H1 (cell line): ENCODE measurements around the gene MYL9. TPM values are rescaled to one million over a fixed set of nuclear protein-coding genes. Genes with fewer than 3 reads are reported as not detected.

Experiments used
- CTCF ChIA-PET: fragments of 300-600 bp; sonication (Branson Sonifier 250); formaldehyde crosslinking; loops from one replicate; lab custom pipeline; 2021; ENCODE audit not compliant: partially characterized antibody; lab: Charles Lee
- POLR2A ChIA-PET: fragments of 300-600 bp; sonication (Branson Sonifier 250); formaldehyde crosslinking; loops from one replicate; lab custom pipeline; 2021; ENCODE audit warnings: inconsistent platforms; ENCODE audit not compliant: partially characterized antibody; lab: Charles Lee
- DNase-seq, 2 experiments: peaks; one replicate each; pipeline versions ENCODE4 v3.0.0 to v3.0.0-alpha.2; 2010 to 2022; ENCODE audit warnings: low spot score in 2 of 2, low read depth in 1 of 2, mixed read lengths in 1 of 2
- FAIRE-seq: peaks from 2 replicates; lab custom pipeline; 2011; peaks lifted over from hg19 to GRCh38; lab: Jason Lieb, UNC
- H2AFZ ChIP-seq: 2 replicates; pipeline ENCODE4 v1.8.1; 2012; ENCODE audit warnings: low read length, inconsistent platforms
- H2AK5ac ChIP-seq: 2 replicates; pipeline ENCODE4 v1.6.1; 2013; ENCODE audit warnings: low read depth, low read length
- H2BK120ac ChIP-seq: replicated peaks from 2 replicates; pipeline ENCODE3; 2013; ENCODE audit warnings: low read depth, low read length, inconsistent platforms
- H2BK12ac ChIP-seq: 2 replicates; pipeline ENCODE4 v1.6.1; 2013; ENCODE audit warnings: low read depth, low read length
- H2BK15ac ChIP-seq: 2 replicates; pipeline ENCODE4 v1.6.1; 2013; ENCODE audit warnings: low read length
- H2BK20ac ChIP-seq: 2 replicates; pipeline ENCODE4 v1.6.1; 2013; ENCODE audit warnings: low read length
- H2BK5ac ChIP-seq: 2 replicates; pipeline ENCODE4 v1.6.1; 2013; ENCODE audit warnings: low read depth, low read length
- H3K14ac ChIP-seq: 2 replicates; pipeline ENCODE4 v1.6.1; 2013; ENCODE audit warnings: inconsistent platforms; ENCODE audit not compliant: insufficient read length
- H3K18ac ChIP-seq: 2 replicates; pipeline ENCODE4 v1.6.1; 2013; ENCODE audit warnings: low read length; ENCODE audit errors: extremely low read depth
- H3K23ac ChIP-seq: 2 replicates; pipeline ENCODE4 v1.6.1; 2013; ENCODE audit warnings: inconsistent platforms; ENCODE audit not compliant: insufficient read length
- H3K23me2 ChIP-seq: 2 replicates; pipeline ENCODE4 v1.6.1; 2013; ENCODE audit warnings: low read depth, low read length
- H3K27ac ChIP-seq: 2 replicates; pipeline ENCODE4 v1.6.1; 2011; ENCODE audit warnings: low read depth, low read length, inconsistent platforms
- H3K27me3 ChIP-seq, 4 experiments: replicated peaks in 1 of 4; 1 replicate in 1 of 4; 2 replicates in 3 of 4; pipeline versions ENCODE4 v1.6.1 to v1.8.1; 2011 to 2013; ENCODE audit warnings: low read length in 3 of 4, mild to moderate bottlenecking in 3 of 4, inconsistent platforms in 2 of 4, mixed read lengths in 2 of 4, moderate library complexity in 1 of 4; ENCODE audit not compliant: control insufficient read depth in 3 of 4, insufficient read depth in 3 of 4; ENCODE audit errors: extremely low read depth in 1 of 4
- H3K36me3 ChIP-seq, 4 experiments: 2 replicates each; pipeline versions ENCODE4 v1.6.1 to v1.8.1; 2011 to 2013; ENCODE audit warnings: mild to moderate bottlenecking in 4 of 4, low read length in 3 of 4, moderate library complexity in 2 of 4, control low read depth in 1 of 4, inconsistent platforms in 1 of 4; ENCODE audit not compliant: insufficient read depth in 4 of 4, control insufficient read depth in 2 of 4
- H3K4ac ChIP-seq: replicated peaks from 2 replicates; pipeline ENCODE3; 2013; ENCODE audit warnings: low read length, low read depth, mixed read lengths, inconsistent platforms; ENCODE audit not compliant: insufficient read length
- H3K4me1 ChIP-seq, 4 experiments: replicated peaks in 1 of 4; 1 replicate in 1 of 4; 2 replicates in 3 of 4; pipeline versions ENCODE4 v1.6.1 to v1.8.1; 2011 to 2013; ENCODE audit warnings: low read length in 3 of 4, inconsistent platforms in 2 of 4, mixed read lengths in 1 of 4; ENCODE audit not compliant: insufficient read depth in 4 of 4, control insufficient read depth in 3 of 4
- H3K4me2 ChIP-seq, 2 experiments: 2 replicates each; pipeline versions ENCODE4 v1.6.1 to v1.8.1; 2011 to 2013; ENCODE audit warnings: low read depth in 2 of 2, low read length in 2 of 2, control low read depth in 1 of 2, inconsistent platforms in 1 of 2, mild to moderate bottlenecking in 1 of 2; ENCODE audit not compliant: insufficient read depth in 1 of 2
- H3K4me3 ChIP-seq, 4 experiments: fragments of 200-600, 300-600 bp in 1 of 4; sonication (generic), shearing (Covaris generic), sonication (Bioruptor Twin) in 1 of 4; 2 replicates each; pipeline versions ENCODE4 v1.5.1 to v1.8.1; 2011 to 2016; ENCODE audit warnings: low read length in 4 of 4, low read depth in 3 of 4, control low read depth in 2 of 4, inconsistent platforms in 2 of 4, mild to moderate bottlenecking in 2 of 4, mixed read lengths in 1 of 4, moderate library complexity in 1 of 4; ENCODE audit not compliant: insufficient read depth in 2 of 4; ENCODE audit errors: extremely low read depth in 1 of 4
- H3K56ac ChIP-seq: replicated peaks from 2 replicates; pipeline ENCODE3; 2013; ENCODE audit warnings: low read depth, mild to moderate bottlenecking, mixed read lengths, low read length, inconsistent platforms; ENCODE audit not compliant: insufficient read length
- H3K79me1 ChIP-seq: 2 replicates; pipeline ENCODE4 v1.6.1; 2013; ENCODE audit warnings: low read depth, low read length, control low read depth
- H3K79me2 ChIP-seq, 2 experiments: 2 replicates each; pipeline versions ENCODE4 v1.6.1 to v1.8.1; 2012 to 2013; ENCODE audit warnings: low read length in 2 of 2, mild to moderate bottlenecking in 2 of 2, inconsistent platforms in 1 of 2; ENCODE audit not compliant: insufficient read depth in 2 of 2, control insufficient read depth in 1 of 2
- H3K9ac ChIP-seq, 4 experiments: replicated peaks in 1 of 4; 1 replicate in 1 of 4; 2 replicates in 3 of 4; pipeline versions ENCODE4 v1.6.1 to v1.8.1; 2011 to 2013; ENCODE audit warnings: low read depth in 3 of 4, low read length in 3 of 4, control low read depth in 2 of 4, mild to moderate bottlenecking in 2 of 4, moderate library complexity in 2 of 4, inconsistent platforms in 1 of 4; ENCODE audit errors: extremely low read depth in 1 of 4
- H3K9me3 ChIP-seq, 2 experiments: 2 replicates each; pipeline versions ENCODE4 v1.6.1 to v1.8.1; 2012 to 2013; ENCODE audit warnings: mild to moderate bottlenecking in 2 of 2, moderate library complexity in 2 of 2, control low read depth in 1 of 2, inconsistent platforms in 1 of 2, low read depth in 1 of 2, low read length in 1 of 2, mixed read lengths in 1 of 2; ENCODE audit not compliant: insufficient read depth in 2 of 2
- H4K20me1 ChIP-seq, 2 experiments: replicated peaks in 1 of 2; 2 replicates each; pipeline versions ENCODE3 to v1.8.1; 2011 to 2013; ENCODE audit warnings: inconsistent platforms in 2 of 2, low read length in 2 of 2, mild to moderate bottlenecking in 1 of 2; ENCODE audit not compliant: insufficient read depth in 2 of 2, control insufficient read depth in 1 of 2
- H4K5ac ChIP-seq: 2 replicates; pipeline ENCODE4 v1.6.1; 2013; ENCODE audit warnings: low read length, low read depth, mixed read lengths, inconsistent platforms; ENCODE audit not compliant: insufficient read length
- H4K8ac ChIP-seq: 2 replicates; pipeline ENCODE4 v1.8.0; 2013; ENCODE audit warnings: mild to moderate bottlenecking, moderate library complexity, low read length, inconsistent platforms; ENCODE audit not compliant: insufficient read depth; ENCODE audit errors: extremely low read depth
- H4K91ac ChIP-seq: replicated peaks from 2 replicates; pipeline ENCODE3; 2013; ENCODE audit warnings: low read length, mixed read lengths, inconsistent platforms; ENCODE audit not compliant: insufficient read length
- CEBPB ChIP-seq: IDR thresholded peaks from 2 replicates; pipeline ENCODE4 v1.6.1; 2012; ENCODE audit warnings: low read depth, low read length
- CREB1 ChIP-seq: IDR thresholded peaks from 2 replicates; pipeline ENCODE4 v1.6.1; 2012; ENCODE audit warnings: inconsistent platforms
- JUN ChIP-seq: IDR thresholded peaks from 2 replicates; pipeline ENCODE4 v1.6.1; 2011; ENCODE audit warnings: low read depth, mild to moderate bottlenecking, improper control_type of control experiment, low read length
- KDM4A ChIP-seq: IDR thresholded peaks from one replicate; pipeline ENCODE4 v1.7.1; 2012; ENCODE audit warnings: low read depth, mild to moderate bottlenecking, moderate library complexity, low read length, inconsistent platforms; ENCODE audit not compliant: severe bottlenecking
- NANOG ChIP-seq: IDR thresholded peaks from 2 replicates; pipeline ENCODE4 v1.6.1; 2011; ENCODE audit warnings: low read length, low read depth, mild to moderate bottlenecking, inconsistent platforms; ENCODE audit not compliant: insufficient read depth, poor library complexity, severe bottlenecking
- PHF8 ChIP-seq: fragments of 200-600 bp; sonication (generic); conservative IDR thresholded peaks from 2 replicates; pipeline ENCODE4 v1.7.1; 2012; ENCODE audit warnings: low read depth, mild to moderate bottlenecking, inconsistent platforms, low read length, moderate library complexity
- POLR2A ChIP-seq, 2 experiments: IDR thresholded peaks; 1 replicate in 1 of 2; 2 replicates in 1 of 2; pipeline ENCODE4 v1.6.1; 2011; ENCODE audit warnings: low read depth in 2 of 2, low read length in 2 of 2, mild to moderate bottlenecking in 2 of 2; ENCODE audit errors: control extremely low read depth in 1 of 2
- POU5F1 ChIP-seq: IDR thresholded peaks from 2 replicates; pipeline ENCODE4 v1.6.1; 2011; ENCODE audit warnings: low read depth, mild to moderate bottlenecking, low read length, moderate library complexity
- RNF2 ChIP-seq: fragments of 200-900, 300-1000 bp; sonication (generic); IDR thresholded peaks from 2 replicates; pipeline ENCODE4 v1.7.1; 2016; ENCODE audit warnings: borderline replicate concordance, low read depth, mild to moderate bottlenecking, antibody characterized with exemption, low read length; ENCODE audit not compliant: poor library complexity, severe bottlenecking; ENCODE audit errors: missing control alignments
- SP4 ChIP-seq: IDR thresholded peaks from 2 replicates; pipeline ENCODE4 v1.6.1; 2012; ENCODE audit warnings: low read length, inconsistent platforms
- SUZ12 ChIP-seq: fragments of 200-600 bp; sonication (generic); IDR thresholded peaks from 2 replicates; pipeline ENCODE4 v1.6.1; 2012; ENCODE audit warnings: mild to moderate bottlenecking, inconsistent platforms, low read length, moderate library complexity, mixed read lengths
- TAF7 ChIP-seq: optimal IDR thresholded peaks from 2 replicates; pipeline ENCODE3; 2011; ENCODE audit warnings: low read depth, mild to moderate bottlenecking, inconsistent platforms, low read length, moderate library complexity, borderline replicate concordance
- WGBS, 2 experiments: shearing (Covaris generic) in 1 of 2; methylation state at CpG; one replicate each; pipeline versions ENCODE4 v1.1.6 to v1.1.7; 2013 to 2015; ENCODE audit warnings: low lambda C conversion rate in 2 of 2, mixed read lengths in 2 of 2, inconsistent platforms in 1 of 2, low coverage in 1 of 2, missing lambda C conversion rate in 1 of 2; ENCODE audit not compliant: insufficient replicate concordance in 2 of 2, insufficient coverage in 1 of 2, insufficient read length in 1 of 2; ENCODE audit errors: extremely low coverage in 1 of 2, missing lambda C conversion rate in 1 of 2; 5-methylcytosine and 5-hydroxymethylcytosine counted together
- polyA plus RNA-seq, 7 experiments: library from polyadenylated mRNA; depleted of rRNA in 3 of 7; stranded (reverse) in 5 of 7; unstranded in 2 of 7; fragments of >200 nt in 5 of 7; fragments of 200-250 nt in 2 of 7; gene quantifications; 1 replicate in 5 of 7; 2 replicates in 1 of 7; 4 replicates in 1 of 7; pipeline versions ENCODE4 v1.2.1 to v1.2.3, GENCODE V29; 2011 to 2013; ENCODE audit warnings: missing spikeins in 2 of 7, mixed read lengths in 2 of 7
- total RNA-seq: library from RNA; stranded (reverse); fragmentation: NEBNext Ultra II Directional; extraction: Animal tissue kit (Norgen Biotek cat#: 25700); gene quantifications from 2 replicates; pipeline ENCODE4 v1.2.1, GENCODE V29; 2021
- TF ChIP-seq, protein P1 (sequence below): IDR thresholded peaks from 2 replicates; pipeline ENCODE4 v1.6.1; 2012; ENCODE audit warnings: inconsistent platforms

The MYL9 gene
- total and polyA plus RNA-seq, 2 of the 8 experiments (the other 6 are each of a cell fraction or from before 2014, with no cell fraction given) = 26.8 to 193 TPM

- Histone ChIP-seq H2AK5ac (no peak overlapping the region), H3K27ac (no peak overlapping the region), H3K79me1 (no peaks in the 10 kb centered on the region), H4K91ac (no peak overlapping the region), H3K23ac (no peak overlapping the region), H3K23me2 (no peaks in the 10 kb centered on the region), H3K9ac (no peak overlapping the region), H3K18ac (no peak overlapping the region), H4K8ac (no peak overlapping the region), H3K27me3 (no peaks in the 10 kb centered on the region), H4K20me1 (peaks cover 0 to 8% of the 10 kb centered on the region in 2 experiments), H3K4me3 (no peak overlapping the region), H3K56ac (no peak overlapping the region), H3K36me3 (peaks cover under 1 to 13% (median 3%) of the 10 kb centered on the region in 4 experiments; a peak in 4 of 8 replicates), H3K4me2 (no peak overlapping the region), H2BK15ac (no peak overlapping the region), H2BK20ac (no peak overlapping the region), H3K14ac (no peak overlapping the region), H2BK12ac (no peak overlapping the region), H3K9me3 (no peaks in the 10 kb centered on the region), H3K4me1 (no peaks in the 10 kb centered on the region), H2AFZ (no peak overlapping the region), H3K79me2 (no peaks in the 10 kb centered on the region), H3K4ac (no peak overlapping the region), H2BK120ac (no peak overlapping the region), H4K5ac (no peak overlapping the region), H2BK5ac (no peak overlapping the region)
- 96% methylated on average over 14 of the region's 17 CpGs; no CpG with 5 or more reads in 1 of the 2 experiments for WGBS, 2 experiments
- FAIRE-seq (no peak), DNase-seq (no peak)
- CTCF ChIA-PET = interaction anchor here (0.7 kb wide), 1 partner anchor 18 kb away, joined by 3 read pairs; no protein-coding TSS in a partner anchor
- POLR2A ChIA-PET = no interaction called here
- TF ChIP-seq PHF8 (no peak), JUN (no peak), RNF2 (no peak), POLR2A (IDR thresholded peaks at IDR 0.05; ENCODE audit: control extremely low read depth in 1 of 2, low read depth in 2 of 2, low read length in 2 of 2) (no peak), SUZ12 (no peak), CREB1 (no peak), CEBPB (no peak), KDM4A (no peak), NANOG (no peak), TAF7 (no peak), SP4 (no peak), POU5F1 (no peak)
- TF ChIP-seq, protein P1, sequence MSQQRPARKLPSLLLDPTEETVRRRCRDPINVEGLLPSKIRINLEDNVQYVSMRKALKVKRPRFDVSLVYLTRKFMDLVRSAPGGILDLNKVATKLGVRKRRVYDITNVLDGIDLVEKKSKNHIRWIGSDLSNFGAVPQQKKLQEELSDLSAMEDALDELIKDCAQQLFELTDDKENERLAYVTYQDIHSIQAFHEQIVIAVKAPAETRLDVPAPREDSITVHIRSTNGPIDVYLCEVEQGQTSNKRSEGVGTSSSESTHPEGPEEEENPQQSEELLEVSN = no peak
Measured at GRCh38 chr20:36519012-36519719, 22.2 kb upstream of the MYL9 start.
